Muscle of back (tissue), 11 donors: ENCODE data around the gene CLCF1. TPM values are rescaled to one million over a fixed set of nuclear protein-coding genes. Genes with fewer than 3 reads are reported as not detected.
"Not testable (repeated sequence)": the region's sequence is repeated elsewhere in the genome, so short reads cannot be mapped to it uniquely, and the experiment has no call there.

ENCODE experiments used
- DNase-seq, 3 donors: peaks; one replicate each; pipeline versions ENCODE4 v3.0.0 to v3.0.0-alpha.2; 2013
- polyA plus RNA-seq, 10 donors: library from polyadenylated mRNA; unstranded; fragments of 120-200 nt; gene quantifications; one replicate each; pipeline ENCODE4 v1.2.1, GENCODE V29; 2013; ENCODE audit not compliant: insufficient read length in 10 of 10

CLCF1 gene
- polyA plus RNA-seq, 10 donors: 1.7 to 3.8 (median 2.4) TPM

DNA sequence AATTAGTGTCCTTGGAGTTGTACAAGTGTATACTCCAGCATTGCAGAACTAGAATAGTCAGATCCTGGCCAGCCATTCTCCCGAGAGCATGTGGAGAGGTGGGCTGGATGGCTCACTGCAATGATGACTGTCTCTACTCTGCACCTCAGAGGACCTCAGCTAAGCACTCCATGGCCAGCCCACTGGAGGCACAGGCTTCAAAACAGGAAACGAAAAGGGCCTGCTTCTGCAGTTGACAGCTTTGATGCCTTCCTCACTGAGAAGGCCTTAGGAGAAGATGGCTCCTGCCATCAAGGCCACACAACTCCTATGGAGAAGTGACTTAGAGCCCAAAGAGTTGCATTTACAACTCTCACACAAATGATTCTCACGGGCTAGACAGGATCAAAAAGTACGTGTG lies 29.1 kb downstream of the CLCF1 start:
- no peak for DNase-seq

GRCh38 chr11:67337257-67337656 lies 36.1 kb downstream of the CLCF1 start:
- DNase-seq: no peak

- DNase-seq: no peak
These were observed 41.2 kb downstream of the CLCF1 start for GRCh38 chr11:67332081-67332691.

GRCh38 chr11:67323526-67323925 lies 49.9 kb downstream of the CLCF1 start:
- no peak for DNase-seq

GRCh38 chr11:67322049-67322448 lies 51.3 kb downstream of the CLCF1 start:
- no peak for DNase-seq

DNA sequence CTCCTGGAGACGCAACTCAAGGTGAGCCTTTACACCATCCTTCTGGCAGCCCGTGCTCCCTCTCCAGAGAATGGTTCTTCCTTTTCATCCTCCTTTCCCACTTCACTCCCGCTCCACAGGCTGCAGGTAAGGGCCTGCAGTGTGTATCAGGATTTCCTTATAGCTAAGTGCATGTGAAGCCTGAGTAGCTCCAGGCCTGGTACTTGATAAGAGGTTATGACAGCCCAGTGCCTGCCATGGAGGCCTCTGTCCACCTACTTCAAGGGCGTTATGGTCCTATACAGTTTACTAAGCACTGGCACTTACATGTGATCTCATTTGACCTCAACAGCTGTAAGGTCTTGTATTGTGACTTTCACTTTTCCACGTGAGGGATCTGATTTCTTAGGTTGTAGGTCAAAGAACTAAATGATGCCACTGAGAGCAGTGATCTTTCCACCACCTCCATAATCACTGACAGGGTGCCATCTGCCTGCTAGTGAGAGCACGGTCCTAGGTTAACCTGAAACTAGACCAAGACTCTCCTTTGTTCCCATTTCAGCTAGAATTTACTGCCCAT lies 52.0 kb downstream of the CLCF1 start:
- DNase-seq: no peak

DNA sequence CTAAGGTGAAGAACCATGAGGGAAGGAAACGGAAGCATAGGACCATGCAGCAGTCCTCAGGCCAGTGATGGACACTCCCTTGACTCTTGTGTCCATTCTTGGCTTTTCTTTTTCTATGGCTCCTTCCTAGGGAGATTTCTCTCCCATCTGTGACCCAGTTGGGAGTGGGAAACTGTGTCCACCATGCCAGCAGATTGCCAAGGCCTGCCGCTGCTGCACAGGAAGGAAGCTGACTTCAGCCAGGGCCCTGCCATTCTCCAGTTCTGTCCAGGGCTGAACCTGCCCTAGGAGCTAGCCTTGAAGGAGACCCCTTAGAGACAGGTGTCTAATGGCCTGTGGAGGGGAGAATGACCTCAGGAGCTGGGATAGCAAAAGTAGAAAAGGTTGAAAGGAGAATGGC lies 52.7 kb downstream of the CLCF1 start:
- DNase-seq: no peak

- DNase-seq: no peak
These were observed 53.4 kb downstream of the CLCF1 start for GRCh38 chr11:67320011-67320410.

DNA sequence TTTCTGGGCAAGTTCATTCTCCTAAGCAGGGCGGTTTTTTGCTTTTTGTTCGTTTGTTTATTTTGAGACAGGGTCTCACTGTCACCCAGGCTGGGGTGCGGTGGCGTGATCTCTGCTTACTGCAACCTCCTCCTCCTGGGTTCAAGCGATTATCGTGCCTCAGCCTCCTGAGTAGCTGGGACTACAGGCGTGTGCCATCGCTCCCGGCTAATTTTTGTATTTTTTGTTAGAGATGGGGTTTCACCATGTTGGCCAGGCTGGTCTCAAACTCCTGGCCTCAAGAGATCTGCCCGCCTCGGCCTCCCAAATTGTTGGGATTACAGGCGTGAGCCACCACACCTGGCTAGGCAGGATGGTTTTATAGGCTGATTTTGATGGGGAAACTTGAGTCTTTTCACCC lies 54.5 kb downstream of the CLCF1 start:
- not testable (repeated sequence) for DNase-seq

DNA sequence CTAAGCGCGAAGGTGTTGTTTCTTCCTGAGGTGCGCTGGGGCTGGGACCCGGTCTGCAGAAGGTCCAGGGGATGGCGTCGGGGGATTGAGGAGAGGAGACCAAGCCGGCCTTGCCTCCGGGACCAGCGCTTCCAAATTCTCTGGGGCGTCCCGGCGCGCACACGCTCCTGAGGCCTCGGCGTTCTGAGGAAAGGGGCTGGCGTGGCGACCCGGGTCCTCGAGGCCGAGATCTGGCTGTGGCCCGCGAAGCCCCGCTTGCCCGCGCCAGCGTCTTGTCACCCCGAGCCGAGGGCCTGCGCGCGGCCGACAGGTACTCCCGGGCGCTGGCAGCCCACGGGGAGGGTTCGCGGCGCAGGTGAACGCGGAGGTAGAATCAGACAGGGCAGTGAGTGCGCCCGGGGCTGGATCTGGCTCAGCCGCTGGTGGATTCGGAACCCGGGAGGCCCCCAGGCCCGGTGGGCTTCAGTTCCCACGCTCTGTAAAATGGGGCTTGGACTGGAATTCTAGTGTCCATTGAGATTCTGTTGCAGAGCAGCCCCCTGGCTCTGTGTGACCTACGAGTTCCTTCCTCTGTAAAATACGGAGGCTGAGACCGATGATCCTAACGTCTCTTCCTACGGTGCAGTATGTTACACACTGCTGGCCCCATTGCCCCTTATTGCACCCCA lies 55.4 kb downstream of the CLCF1 start:
- no peak for DNase-seq

GRCh38 chr11:67317205-67317887 lies 56.1 kb downstream of the CLCF1 start:
- peak; percentile 96 to 99 (median 98) for DNase-seq

DNA sequence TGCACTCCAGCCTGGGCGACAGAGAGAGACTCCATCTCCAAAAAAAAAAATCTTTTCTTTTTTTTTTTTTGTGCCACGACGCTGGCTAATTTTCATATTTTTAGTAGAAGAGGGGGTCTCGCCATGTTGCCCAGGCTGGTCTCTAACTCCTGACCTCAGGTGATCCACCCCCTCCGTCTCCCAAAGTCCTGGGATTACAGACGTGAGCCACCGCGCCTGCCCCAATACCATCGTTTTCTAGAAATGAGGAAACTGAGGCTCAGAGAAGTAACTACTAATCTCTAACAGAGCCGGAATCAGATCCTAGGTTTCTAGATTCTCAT lies 56.6 kb downstream of the CLCF1 start:
- no peak for DNase-seq

- no peak for DNase-seq
These were observed 58.0 kb downstream of the CLCF1 start for GRCh38 chr11:67315325-67315909.

DNA sequence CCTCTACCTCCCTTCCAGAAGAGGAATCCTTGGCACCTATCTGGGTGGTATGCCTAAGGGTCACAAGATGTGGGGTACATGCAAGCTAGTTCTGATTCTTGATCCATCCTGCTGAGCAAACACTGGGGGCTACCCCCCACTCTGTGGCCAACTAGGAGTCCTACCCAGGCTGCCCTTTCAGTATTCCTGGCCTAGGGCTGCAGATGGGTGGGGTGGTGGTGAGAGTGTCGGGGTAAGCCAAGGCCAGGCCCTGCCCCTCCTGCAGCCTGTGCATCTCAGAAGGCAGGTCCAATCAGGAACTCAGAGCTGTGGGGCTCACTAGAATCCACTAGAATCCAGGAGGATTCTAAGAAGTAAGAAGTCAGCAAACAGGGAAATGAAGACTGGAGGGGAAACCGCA lies 59.2 kb downstream of the CLCF1 start:
- no peak for DNase-seq

Other genes with a start within 250 kb of the CLCF1 start
- 10 to 100 TPM; 42.2 to 62.2 (median 49.7) TPM for gene GRK2, start 107.1 kb downstream of the CLCF1 start, polyA plus RNA-seq
- 10 to 100 TPM; 17.3 to 37.9 (median 25.9) TPM for gene ANKRD13D, start 84.3 kb downstream of the CLCF1 start, polyA plus RNA-seq
- gene SSH3, start 70.1 kb downstream of the CLCF1 start, polyA plus RNA-seq: 10 to 100 TPM; 11.6 to 19.0 (median 14.6) TPM
- gene POLD4, start 20.1 kb downstream of the CLCF1 start, polyA plus RNA-seq: 10 to 100 TPM; 19.2 to 33.1 (median 25.3) TPM
- gene RAD9A, start 18.4 kb upstream of the CLCF1 start, polyA plus RNA-seq: 10 to 100 TPM in 3 of 10 donors, 1 to 10 TPM in 7; 7.7 to 13.4 (median 8.5) TPM
- gene PPP1CA, start 28.3 kb upstream of the CLCF1 start, polyA plus RNA-seq: 100 to 1,000 TPM in 8 of 10 donors, 10 to 100 TPM in 2; 95.8 to 132 (median 119) TPM
- gene TBC1D10C, start 30.5 kb upstream of the CLCF1 start, polyA plus RNA-seq: 10 to 100 TPM in 1 of 10 donors, 1 to 10 TPM in 9; 1.8 to 10.4 (median 4.6) TPM
- gene CARNS1, start 42.1 kb upstream of the CLCF1 start, polyA plus RNA-seq: 10 to 100 TPM; 24.1 to 62.8 (median 48.3) TPM
- gene RPS6KB2, start 54.9 kb upstream of the CLCF1 start, polyA plus RNA-seq: 10 to 100 TPM; 23.0 to 43.8 (median 34.0) TPM
- 1 to 10 TPM in 6 of 10 donors, under 1 TPM in 3, not detected in 1; 0.53 to 9.5 (median 1.2) TPM for gene PTPRCAP, start 64.1 kb upstream of the CLCF1 start, polyA plus RNA-seq
- 10 to 100 TPM; 22.3 to 42.2 (median 29.3) TPM for gene CORO1B, start 69.9 kb upstream of the CLCF1 start, polyA plus RNA-seq
- gene GPR152, start 79.1 kb upstream of the CLCF1 start, polyA plus RNA-seq: not detected
- 1 to 10 TPM in 4 of 10 donors, under 1 TPM in 6; 0.26 to 1.8 (median 0.94) TPM for gene CABP4, start 81.8 kb upstream of the CLCF1 start, polyA plus RNA-seq
- 10 to 100 TPM; 38.7 to 57.6 (median 46.3) TPM for gene TMEM134, start 95.7 kb upstream of the CLCF1 start, polyA plus RNA-seq
- 10 to 100 TPM; 34.9 to 55.8 (median 43.7) TPM for gene AIP, start 109.4 kb upstream of the CLCF1 start, polyA plus RNA-seq
- 1 to 10 TPM; 6.0 to 9.9 (median 8.3) TPM for gene PITPNM1, start 131.8 kb upstream of the CLCF1 start, polyA plus RNA-seq
- gene CDK2AP2, start 134.6 kb upstream of the CLCF1 start, polyA plus RNA-seq: 10 to 100 TPM; 14.2 to 21.3 (median 17.1) TPM
- gene CABP2, start 149.8 kb upstream of the CLCF1 start, polyA plus RNA-seq: not detected
- 100 to 1,000 TPM; 207 to 370 (median 253) TPM for gene GSTP1, start 210.2 kb upstream of the CLCF1 start, polyA plus RNA-seq
- 100 to 1,000 TPM; 115 to 158 (median 134) TPM for gene NDUFV1, start 233.3 kb upstream of the CLCF1 start, polyA plus RNA-seq